WI38 (cell line): ENCODE measurements around the gene ANKS1B.
"Not testable (repeated sequence)": the region's sequence is repeated elsewhere in the genome, so short reads cannot be mapped to it uniquely, and the experiment has no call there.

Source experiments
- H3K4me3 ChIP-seq: 2 replicates; pipeline ENCODE4 v1.5.1; 2011; ENCODE audit warnings: low read depth, mild to moderate bottlenecking, control low read depth, low read length
- TF ChIP-seq, protein P1 (sequence below): IDR thresholded peaks from 2 replicates; pipeline ENCODE4 v1.5.1; 2012; ENCODE audit warnings: low read depth, mild to moderate bottlenecking, control low read depth, low read length

Gene ANKS1B

GRCh38 chr12:99039367-99040120, 945.2 kb downstream of the ANKS1B start:
- H3K4me3 ChIP-seq = no peak overlapping the region
- TF ChIP-seq, protein P1, sequence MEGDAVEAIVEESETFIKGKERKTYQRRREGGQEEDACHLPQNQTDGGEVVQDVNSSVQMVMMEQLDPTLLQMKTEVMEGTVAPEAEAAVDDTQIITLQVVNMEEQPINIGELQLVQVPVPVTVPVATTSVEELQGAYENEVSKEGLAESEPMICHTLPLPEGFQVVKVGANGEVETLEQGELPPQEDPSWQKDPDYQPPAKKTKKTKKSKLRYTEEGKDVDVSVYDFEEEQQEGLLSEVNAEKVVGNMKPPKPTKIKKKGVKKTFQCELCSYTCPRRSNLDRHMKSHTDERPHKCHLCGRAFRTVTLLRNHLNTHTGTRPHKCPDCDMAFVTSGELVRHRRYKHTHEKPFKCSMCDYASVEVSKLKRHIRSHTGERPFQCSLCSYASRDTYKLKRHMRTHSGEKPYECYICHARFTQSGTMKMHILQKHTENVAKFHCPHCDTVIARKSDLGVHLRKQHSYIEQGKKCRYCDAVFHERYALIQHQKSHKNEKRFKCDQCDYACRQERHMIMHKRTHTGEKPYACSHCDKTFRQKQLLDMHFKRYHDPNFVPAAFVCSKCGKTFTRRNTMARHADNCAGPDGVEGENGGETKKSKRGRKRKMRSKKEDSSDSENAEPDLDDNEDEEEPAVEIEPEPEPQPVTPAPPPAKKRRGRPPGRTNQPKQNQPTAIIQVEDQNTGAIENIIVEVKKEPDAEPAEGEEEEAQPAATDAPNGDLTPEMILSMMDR = no peak

DNA sequence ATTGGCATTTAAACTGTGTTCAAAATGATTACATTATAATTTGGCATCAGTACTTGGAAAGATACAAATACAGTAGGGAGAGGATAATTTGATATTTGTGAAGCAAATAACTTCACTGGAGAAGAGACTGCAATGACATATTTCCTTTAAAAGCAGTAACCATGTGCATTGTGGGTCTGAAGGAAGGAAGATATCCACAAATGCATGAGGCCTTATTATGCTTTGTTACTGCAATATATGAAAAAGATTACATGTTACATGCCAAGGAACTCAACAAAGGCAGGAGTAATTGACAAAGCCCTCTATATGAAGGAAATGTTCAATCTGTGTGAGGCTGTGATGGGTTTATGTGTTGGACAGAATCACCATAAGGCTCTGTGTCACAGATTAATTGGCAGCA, 948.2 kb downstream of the ANKS1B start:
- no peak overlapping the region for H3K4me3 ChIP-seq
- TF ChIP-seq, protein P1 = no peak

DNA sequence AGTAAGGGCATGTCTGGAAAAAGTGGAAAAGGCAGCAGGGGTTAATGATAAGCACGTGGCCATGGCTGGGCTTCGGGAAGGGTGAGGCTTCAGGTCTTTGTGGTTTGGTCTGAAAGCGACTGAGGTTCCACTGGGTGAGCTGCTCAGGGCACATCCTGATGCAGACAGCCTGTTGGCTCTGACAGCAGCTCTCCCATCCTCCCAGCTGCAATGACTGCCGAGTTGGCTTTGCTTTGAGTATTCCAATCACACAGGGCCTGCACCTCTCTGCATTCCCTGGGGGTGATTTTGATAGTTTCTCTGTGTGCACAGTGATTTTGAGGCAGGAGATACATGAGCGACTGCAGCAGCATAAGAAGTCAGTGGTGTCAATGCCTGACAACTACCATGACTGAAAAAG, 948.9 kb downstream of the ANKS1B start:
- no peak overlapping the region for H3K4me3 ChIP-seq
- TF ChIP-seq, protein P1 = no peak

GRCh38 chr12:99034201-99034600, 950.5 kb downstream of the ANKS1B start:
- not testable (repeated sequence) for H3K4me3 ChIP-seq

DNA sequence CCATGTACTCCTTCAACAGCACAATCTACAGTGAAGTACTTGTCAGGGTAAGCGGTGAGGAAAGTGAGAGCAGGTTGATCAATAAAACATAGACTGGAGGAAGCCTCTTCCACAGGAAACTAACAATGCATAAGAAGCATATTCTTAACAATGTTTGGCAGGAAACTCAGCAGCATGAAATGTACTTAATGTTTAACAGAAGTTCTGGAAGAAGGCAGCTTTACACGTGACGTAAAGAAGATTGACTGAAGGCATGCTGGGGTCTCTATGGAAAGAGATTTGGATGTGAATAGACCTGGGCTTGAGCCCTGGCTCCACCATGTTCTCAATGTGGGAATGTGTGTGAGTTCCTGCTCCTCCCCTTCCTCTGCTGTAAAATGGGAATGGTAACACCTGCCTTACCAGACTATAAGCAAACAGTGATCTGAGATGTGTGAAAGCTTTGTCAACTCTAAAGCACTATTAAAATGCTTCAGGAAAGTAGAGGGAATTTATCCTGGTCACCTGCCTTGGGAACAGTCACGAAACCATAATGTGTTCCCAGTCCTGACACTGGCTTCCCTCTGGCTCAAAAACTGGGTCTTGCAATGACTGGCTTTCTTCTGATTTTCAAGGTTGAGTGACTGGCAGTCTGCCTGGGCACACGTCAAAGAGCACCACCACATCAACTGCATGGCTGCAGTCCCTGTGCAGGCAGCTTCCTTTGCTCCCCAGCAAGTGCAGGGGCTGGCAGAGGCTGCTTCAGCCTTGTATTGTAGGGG, 955.0 kb downstream of the ANKS1B start:
- H3K4me3 ChIP-seq = no peak overlapping the region
- TF ChIP-seq, protein P1 = no peak

GRCh38 chr12:99027461-99027860, 957.3 kb downstream of the ANKS1B start:
- H3K4me3 ChIP-seq = no peak overlapping the region
- TF ChIP-seq, protein P1 = no peak

- H3K4me3 ChIP-seq = no peak overlapping the region
- TF ChIP-seq, protein P1 = no peak
Measured at GRCh38 chr12:99027055-99027393, 957.7 kb downstream of the ANKS1B start.
